ENCODE measurements around the gene CYP4A11.
"Not testable (repeated sequence)": the region's sequence is repeated elsewhere in the genome, so short reads cannot be mapped to it uniquely, and the experiment has no call there.

CYP4A11 gene

DNA sequence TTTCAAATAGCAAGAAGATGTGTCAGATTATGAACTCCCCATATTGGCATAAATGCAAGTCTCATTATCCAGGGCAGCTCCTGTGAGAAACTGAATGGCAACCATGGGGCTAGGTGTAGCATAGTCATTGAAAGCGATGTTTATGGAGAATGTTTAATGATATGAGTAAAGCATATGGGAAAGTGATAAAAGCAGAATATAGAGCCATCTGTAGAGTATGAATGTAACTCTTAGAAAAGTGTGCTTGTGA lies 8.1 kb upstream of the CYP4A11 start:
- H3K4me1 ChIP-seq (ENCODE audit: control insufficient read depth, insufficient read depth, low read length); H3K9ac ChIP-seq (ENCODE audit: low read depth, low read length); H3K36me3 ChIP-seq (ENCODE audit: control insufficient read depth, insufficient read depth, low read length); H3K4me3 ChIP-seq (ENCODE audit: low read depth, low read length); H3K9me3 ChIP-seq (ENCODE audit: control insufficient read depth, insufficient read depth, low read length); H3K27ac ChIP-seq (ENCODE audit: low read depth, low read length); H3K27me3 ChIP-seq (ENCODE audit: control insufficient read depth, insufficient read depth, low read length): not testable (repeated sequence)

DNA sequence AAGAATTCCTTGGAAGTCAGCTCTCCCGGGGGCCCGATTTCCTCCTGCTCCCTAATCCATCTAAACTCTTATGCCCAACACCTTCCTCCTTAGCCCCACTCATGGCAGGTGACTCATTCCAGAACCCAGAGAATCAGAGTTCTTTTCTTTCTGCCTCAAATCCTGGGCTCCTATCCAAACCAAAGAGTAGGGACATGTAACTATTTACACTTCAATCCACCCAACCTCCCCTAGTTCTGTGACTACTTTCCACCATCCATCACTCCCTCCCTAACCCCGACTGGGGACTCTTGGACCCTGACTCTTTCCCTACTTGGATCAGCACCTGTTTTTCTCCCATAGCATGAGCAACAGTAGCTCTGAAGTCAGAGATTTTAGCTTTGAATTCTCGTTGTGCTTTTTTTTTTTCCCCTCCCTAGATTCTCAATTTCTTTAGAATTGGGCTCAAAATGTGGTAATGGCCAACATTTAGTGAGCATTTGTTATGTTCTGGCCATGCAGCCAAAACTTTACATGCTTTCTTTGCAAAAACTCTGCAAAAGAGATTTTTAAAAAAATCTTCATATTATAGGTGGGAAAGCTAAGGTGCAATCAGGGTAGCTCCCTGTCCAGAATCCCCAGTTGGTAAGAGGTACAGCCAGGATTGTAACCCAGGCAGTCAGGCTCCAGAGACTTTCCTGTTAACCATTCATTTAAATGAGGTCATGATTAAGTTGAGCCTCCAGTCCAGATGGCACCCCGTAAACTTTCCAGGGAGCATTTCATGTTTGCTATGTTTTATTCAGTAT lies 7.5 kb upstream of the CYP4A11 start:
- H3K27me3 ChIP-seq (ENCODE audit: control insufficient read depth, insufficient read depth, low read length), result no peaks in the 10 kb centered on the region
- no peak overlapping the region for H3K9ac ChIP-seq (ENCODE audit: low read depth, low read length)
- no peak overlapping the region for H3K4me3 ChIP-seq (ENCODE audit: low read depth, low read length)
- H3K9me3 ChIP-seq (ENCODE audit: control insufficient read depth, insufficient read depth, low read length), result no peaks in the 10 kb centered on the region
- H3K27ac ChIP-seq (ENCODE audit: low read depth, low read length), result no peak overlapping the region
- H3K4me1 ChIP-seq (ENCODE audit: control insufficient read depth, insufficient read depth, low read length), result peaks cover 7% of the 10 kb centered on the region
- no peaks in the 10 kb centered on the region for H3K36me3 ChIP-seq (ENCODE audit: control insufficient read depth, insufficient read depth, low read length)

GRCh38 chr1:46947706-46948105 lies 6.4 kb upstream of the CYP4A11 start:
- not testable (repeated sequence) for H3K9ac ChIP-seq (ENCODE audit: low read depth, low read length); H3K36me3 ChIP-seq (ENCODE audit: control insufficient read depth, insufficient read depth, low read length); H3K4me1 ChIP-seq (ENCODE audit: control insufficient read depth, insufficient read depth, low read length); H3K4me3 ChIP-seq (ENCODE audit: low read depth, low read length); H3K27me3 ChIP-seq (ENCODE audit: control insufficient read depth, insufficient read depth, low read length); H3K27ac ChIP-seq (ENCODE audit: low read depth, low read length); H3K9me3 ChIP-seq (ENCODE audit: control insufficient read depth, insufficient read depth, low read length)

DNA sequence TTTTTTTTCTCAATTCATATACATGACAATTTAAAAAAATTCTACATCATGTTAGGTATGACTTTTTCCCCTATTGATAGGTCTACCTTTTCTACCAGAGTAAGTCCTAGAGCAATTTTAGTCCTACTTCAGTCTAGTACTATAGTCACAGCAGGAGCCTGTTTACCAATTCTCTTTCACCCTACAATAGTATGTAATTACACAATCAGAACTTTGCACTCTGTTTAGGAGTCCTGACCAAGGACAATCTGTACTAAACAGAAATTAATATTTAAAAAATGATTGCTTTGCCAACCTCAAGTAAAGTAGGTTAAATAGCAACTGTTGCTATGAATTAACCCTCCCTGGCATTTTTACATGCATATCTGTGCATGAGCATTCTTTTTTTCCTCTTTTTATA lies 810 bp upstream of the CYP4A11 start:
- Histone ChIP-seq H3K36me3 (ENCODE audit: control insufficient read depth, insufficient read depth, low read length) (no peaks in the 10 kb centered on the region), H3K9me3 (ENCODE audit: control insufficient read depth, insufficient read depth, low read length) (no peaks in the 10 kb centered on the region), H3K4me1 (ENCODE audit: control insufficient read depth, insufficient read depth, low read length) (peaks cover 4% of the 10 kb centered on the region), H3K4me3 (ENCODE audit: low read depth, low read length) (no peak overlapping the region), H3K27me3 (ENCODE audit: control insufficient read depth, insufficient read depth, low read length) (no peaks in the 10 kb centered on the region), H3K27ac (ENCODE audit: low read depth, low read length) (no peak overlapping the region), H3K9ac (ENCODE audit: low read depth, low read length) (no peak overlapping the region)

GRCh38 chr1:46940307-46940706 lies 969 bp downstream of the CYP4A11 start:
- Histone ChIP-seq H3K9me3 (ENCODE audit: control insufficient read depth, insufficient read depth, low read length) (no peaks in the 10 kb centered on the region), H3K27ac (ENCODE audit: low read depth, low read length) (no peak overlapping the region), H3K9ac (ENCODE audit: low read depth, low read length) (no peak overlapping the region), H3K36me3 (ENCODE audit: control insufficient read depth, insufficient read depth, low read length) (no peaks in the 10 kb centered on the region), H3K27me3 (ENCODE audit: control insufficient read depth, insufficient read depth, low read length) (no peaks in the 10 kb centered on the region), H3K4me1 (ENCODE audit: control insufficient read depth, insufficient read depth, low read length) (no peaks in the 10 kb centered on the region), H3K4me3 (ENCODE audit: low read depth, low read length) (no peak overlapping the region)

GRCh38 chr1:46937270-46937669 lies 4.0 kb downstream of the CYP4A11 start:
- H3K36me3 ChIP-seq (ENCODE audit: control insufficient read depth, insufficient read depth, low read length), result no peaks in the 10 kb centered on the region
- H3K4me3 ChIP-seq (ENCODE audit: low read depth, low read length), result no peak overlapping the region
- H3K4me1 ChIP-seq (ENCODE audit: control insufficient read depth, insufficient read depth, low read length), result no peaks in the 10 kb centered on the region
- no peaks in the 10 kb centered on the region for H3K9me3 ChIP-seq (ENCODE audit: control insufficient read depth, insufficient read depth, low read length)
- no peak overlapping the region for H3K9ac ChIP-seq (ENCODE audit: low read depth, low read length)
- H3K27me3 ChIP-seq (ENCODE audit: control insufficient read depth, insufficient read depth, low read length), result no peaks in the 10 kb centered on the region
- H3K27ac ChIP-seq (ENCODE audit: low read depth, low read length), result no peak overlapping the region

- Histone ChIP-seq H3K9ac (ENCODE audit: low read depth, low read length) (no peak overlapping the region), H3K27ac (ENCODE audit: low read depth, low read length) (no peak overlapping the region), H3K9me3 (ENCODE audit: control insufficient read depth, insufficient read depth, low read length) (no peaks in the 10 kb centered on the region), H3K27me3 (ENCODE audit: control insufficient read depth, insufficient read depth, low read length) (no peaks in the 10 kb centered on the region), H3K36me3 (ENCODE audit: control insufficient read depth, insufficient read depth, low read length) (no peaks in the 10 kb centered on the region), H3K4me1 (ENCODE audit: control insufficient read depth, insufficient read depth, low read length) (no peaks in the 10 kb centered on the region), H3K4me3 (ENCODE audit: low read depth, low read length) (no peak overlapping the region)
Measured at GRCh38 chr1:46936788-46937187, 4.5 kb downstream of the CYP4A11 start.

DNA sequence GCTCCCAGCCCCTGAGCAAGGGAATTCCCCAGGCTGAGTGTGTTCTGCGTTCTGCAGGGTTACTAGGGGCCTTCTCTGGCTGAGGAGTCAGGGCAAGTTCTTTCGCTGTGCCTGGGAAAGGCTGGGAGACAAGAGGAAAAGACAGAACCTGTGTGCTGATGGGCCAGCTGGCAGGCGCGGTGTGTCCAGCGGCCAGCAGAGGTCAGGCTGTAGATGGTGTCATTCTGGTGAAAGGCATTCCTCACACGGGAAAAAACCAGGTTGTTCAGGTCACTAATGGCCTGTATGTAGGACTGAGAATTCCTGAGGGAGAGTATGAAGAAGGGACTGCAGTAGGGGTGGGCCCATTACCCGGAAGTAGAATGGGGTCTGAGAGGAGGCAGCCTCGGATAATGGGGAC lies 6.4 kb downstream of the CYP4A11 start:
- H3K9me3 ChIP-seq (ENCODE audit: control insufficient read depth, insufficient read depth, low read length), result not testable (repeated sequence)

DNA sequence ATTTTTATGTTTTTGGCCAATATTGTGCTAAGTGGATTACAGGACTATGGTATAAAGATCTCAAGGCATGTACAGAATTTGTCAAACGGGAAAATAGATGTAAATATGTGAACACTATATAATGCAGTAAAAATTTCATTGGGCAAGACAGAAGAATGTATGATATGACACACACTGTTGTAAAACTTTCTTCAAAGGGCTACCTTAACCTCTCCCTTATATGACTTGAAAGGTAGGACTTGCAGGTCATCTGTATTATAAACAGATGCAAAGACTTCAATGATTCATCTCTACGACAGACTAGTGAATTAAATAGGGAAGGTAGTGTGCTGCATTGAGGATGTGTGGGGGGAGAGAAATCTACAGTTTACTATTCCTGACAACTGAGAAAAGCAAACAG lies 9.3 kb downstream of the CYP4A11 start:
- not testable (repeated sequence) for H3K9ac ChIP-seq (ENCODE audit: low read depth, low read length); H3K4me1 ChIP-seq (ENCODE audit: control insufficient read depth, insufficient read depth, low read length); H3K36me3 ChIP-seq (ENCODE audit: control insufficient read depth, insufficient read depth, low read length); H3K27ac ChIP-seq (ENCODE audit: low read depth, low read length); H3K27me3 ChIP-seq (ENCODE audit: control insufficient read depth, insufficient read depth, low read length); H3K9me3 ChIP-seq (ENCODE audit: control insufficient read depth, insufficient read depth, low read length); H3K4me3 ChIP-seq (ENCODE audit: low read depth, low read length)

More for the DNA sequence above, 6.4 kb downstream of the CYP4A11 start:
- H3K27me3 ChIP-seq (ENCODE audit: control insufficient read depth, insufficient read depth, low read length); H3K9ac ChIP-seq (ENCODE audit: low read depth, low read length); H3K27ac ChIP-seq (ENCODE audit: low read depth, low read length); H3K4me1 ChIP-seq (ENCODE audit: control insufficient read depth, insufficient read depth, low read length); H3K4me3 ChIP-seq (ENCODE audit: low read depth, low read length); H3K36me3 ChIP-seq (ENCODE audit: control insufficient read depth, insufficient read depth, low read length): not testable (repeated sequence)

DNA sequence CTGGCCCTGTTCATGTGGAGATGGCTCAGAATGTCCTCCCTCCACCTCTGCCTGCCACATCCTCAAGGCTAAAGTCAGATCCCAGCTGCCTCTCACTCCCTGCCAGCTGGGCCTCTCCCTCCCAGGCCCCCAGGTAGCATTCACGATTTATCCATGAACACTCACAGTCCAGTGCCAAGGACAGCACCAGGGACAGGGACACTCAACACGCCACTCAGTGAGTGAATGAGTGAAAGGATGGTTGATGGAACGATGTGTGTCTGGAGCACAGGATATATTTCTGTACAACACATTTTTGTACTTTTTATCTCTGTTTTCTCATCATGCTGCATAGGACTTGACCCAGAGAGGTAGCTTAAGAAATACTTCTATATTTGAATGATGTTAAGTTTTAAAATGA lies 10.1 kb downstream of the CYP4A11 start:
- no peaks in the 10 kb centered on the region for H3K27me3 ChIP-seq (ENCODE audit: control insufficient read depth, insufficient read depth, low read length)
- H3K4me3 ChIP-seq (ENCODE audit: low read depth, low read length), result no peak overlapping the region
- H3K9me3 ChIP-seq (ENCODE audit: control insufficient read depth, insufficient read depth, low read length), result no peaks in the 10 kb centered on the region
- no peaks in the 10 kb centered on the region for H3K4me1 ChIP-seq (ENCODE audit: control insufficient read depth, insufficient read depth, low read length)
- H3K27ac ChIP-seq (ENCODE audit: low read depth, low read length), result no peak overlapping the region
- H3K36me3 ChIP-seq (ENCODE audit: control insufficient read depth, insufficient read depth, low read length), result no peaks in the 10 kb centered on the region
- H3K9ac ChIP-seq (ENCODE audit: low read depth, low read length), result no peak overlapping the region

DNA sequence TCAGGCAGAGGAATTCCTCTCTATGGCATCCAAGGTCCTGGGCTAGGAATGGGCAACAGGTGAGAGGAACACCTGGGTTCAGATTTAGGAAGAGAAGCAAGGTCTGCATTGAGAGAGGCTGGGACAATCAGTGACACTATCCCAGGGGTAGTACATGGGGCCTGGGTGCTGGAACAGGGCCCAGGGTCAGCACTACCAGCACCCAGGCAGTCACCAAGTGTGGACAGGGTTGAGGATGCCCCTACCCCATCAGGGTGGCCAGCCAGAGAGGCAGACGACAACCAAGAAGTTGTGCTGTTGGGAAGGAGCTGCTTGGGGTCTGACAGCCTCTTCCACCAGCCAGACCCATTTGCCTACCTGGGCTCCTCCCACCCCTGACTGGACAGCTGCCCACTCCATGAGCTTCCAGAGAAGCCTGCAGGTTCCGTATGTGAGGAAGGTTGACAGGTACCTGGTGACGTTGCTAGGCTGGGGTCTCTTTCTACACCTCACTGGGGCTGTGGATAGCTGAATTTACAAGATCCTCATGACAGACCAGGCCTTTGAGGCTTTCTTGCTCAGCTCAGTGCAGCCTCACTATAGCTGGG lies 13.9 kb downstream of the CYP4A11 start:
- H3K9me3 ChIP-seq (ENCODE audit: control insufficient read depth, insufficient read depth, low read length), result no peaks in the 10 kb centered on the region
- H3K4me3 ChIP-seq (ENCODE audit: low read depth, low read length), result no peak overlapping the region
- H3K4me1 ChIP-seq (ENCODE audit: control insufficient read depth, insufficient read depth, low read length), result no peaks in the 10 kb centered on the region
- H3K36me3 ChIP-seq (ENCODE audit: control insufficient read depth, insufficient read depth, low read length), result no peaks in the 10 kb centered on the region
- H3K27ac ChIP-seq (ENCODE audit: low read depth, low read length), result no peak overlapping the region
- no peaks in the 10 kb centered on the region for H3K27me3 ChIP-seq (ENCODE audit: control insufficient read depth, insufficient read depth, low read length)
- H3K9ac ChIP-seq (ENCODE audit: low read depth, low read length), result no peak overlapping the region
